Activated T-cell treated with anti-CD3 and anti-CD28 coated beads, Interleukin-2, amount 50 U/mL, for 72 hours (primary cell): ENCODE measurements around the gene AMOTL1. TPM values are rescaled to one million over a fixed set of nuclear protein-coding genes. Genes with fewer than 3 reads are reported as not detected.
A peak's percentile ranks its signal among the peaks of the same experiment; 100 is the strongest.
"Not testable (repeated sequence)": the region's sequence is repeated elsewhere in the genome, so short reads cannot be mapped to it uniquely, and the experiment has no call there.

Experiments used
- ATAC-seq, 2 donors: fragments of 150-1000 bp; cut with Tn5 transposase; replicated peaks in 1 of 2; 2 replicates each; pipeline ENCODE4 v1.10.0; 2021; ENCODE audit warnings: moderate library complexity in 2 of 2, mild to moderate bottlenecking in 1 of 2
- DNase-seq, 2 donors: peaks; one replicate each; pipeline ENCODE4 v3.0.0; 2021 to 2022; ENCODE audit warnings: mixed read lengths in 1 of 2
- H3K27ac Mint-ChIP-seq: one replicate; pipeline ENCODE4 v1.8.0; 2022; ENCODE audit warnings: mild to moderate bottlenecking, moderate library complexity, mixed read lengths
- H3K27me3 Mint-ChIP-seq: one replicate; pipeline ENCODE4 v1.8.0; 2022; ENCODE audit warnings: low read depth, mixed read lengths
- H3K36me3 Mint-ChIP-seq, 2 donors: one replicate each; pipeline ENCODE4 v1.8.0; 2022; ENCODE audit warnings: mixed read lengths in 2 of 2, mild to moderate bottlenecking in 1 of 2; ENCODE audit not compliant: insufficient read depth in 2 of 2
- H3K4me1 Mint-ChIP-seq: one replicate; pipeline ENCODE4 v1.8.0; 2022; ENCODE audit warnings: low read depth, mixed read lengths
- H3K4me3 Mint-ChIP-seq, 2 donors: one replicate each; pipeline ENCODE4 v1.8.0; 2022; ENCODE audit warnings: mild to moderate bottlenecking in 2 of 2, mixed read lengths in 2 of 2, moderate library complexity in 2 of 2
- H3K9me3 Mint-ChIP-seq, 2 donors: one replicate each; pipeline ENCODE4 v1.8.0; 2022; ENCODE audit warnings: mixed read lengths in 2 of 2
- total RNA-seq, 2 donors: library from RNA; stranded (reverse); gene quantifications; one replicate each; pipeline ENCODE4 v1.2.3, GENCODE V29; 2022

Gene AMOTL1
- total RNA-seq, 2 donors from 2014 or later = 0.67 to 2.8 TPM

- ATAC-seq (no peak), DNase-seq (no peak)
- no peaks in the 10 kb centered on the region for H3K27me3 Mint-ChIP-seq
- peaks cover 6% of the 10 kb centered on the region for H3K4me1 Mint-ChIP-seq
- no peaks in the 10 kb centered on the region for H3K36me3 Mint-ChIP-seq
- H3K27ac Mint-ChIP-seq = no peak overlapping the region
- peaks cover 3 to 5% of the 10 kb centered on the region in 2 donors for H3K9me3 Mint-ChIP-seq
- no peak overlapping the region for H3K4me3 Mint-ChIP-seq
Measured at GRCh38 chr11:94883878-94884277, 115.7 kb downstream of the AMOTL1 start.

- Mint-ChIP-seq H3K36me3 (no peaks in the 10 kb centered on the region), H3K27ac (no peak overlapping the region), H3K4me3 (no peak overlapping the region), H3K27me3 (no peaks in the 10 kb centered on the region), H3K4me1 (peaks cover 6% of the 10 kb centered on the region), H3K9me3 (peaks cover 3 to 7% of the 10 kb centered on the region in 2 donors)
- ATAC-seq = no peak
- DNase-seq = no peak
Measured at GRCh38 chr11:94884376-94884775, 116.2 kb downstream of the AMOTL1 start.

GRCh38 chr11:94885133-94885532, 117.0 kb downstream of the AMOTL1 start:
- H3K4me1 Mint-ChIP-seq = peaks cover 3% of the 10 kb centered on the region
- ATAC-seq (no peak), DNase-seq (no peak)
- no peaks in the 10 kb centered on the region for H3K36me3 Mint-ChIP-seq
- H3K9me3 Mint-ChIP-seq = peaks cover 3 to 7% of the 10 kb centered on the region in 2 donors
- no peaks in the 10 kb centered on the region for H3K27me3 Mint-ChIP-seq
- no peak overlapping the region for H3K4me3 Mint-ChIP-seq
- H3K27ac Mint-ChIP-seq = no peak overlapping the region

GRCh38 chr11:94885581-94885980, 117.4 kb downstream of the AMOTL1 start:
- no peaks in the 10 kb centered on the region for H3K4me1 Mint-ChIP-seq
- H3K27me3 Mint-ChIP-seq = no peaks in the 10 kb centered on the region
- no peak overlapping the region for H3K27ac Mint-ChIP-seq
- ATAC-seq = no peak
- H3K4me3 Mint-ChIP-seq = no peak overlapping the region
- no peak for DNase-seq
- H3K9me3 Mint-ChIP-seq = peaks cover 3 to 7% of the 10 kb centered on the region in 2 donors
- H3K36me3 Mint-ChIP-seq = no peaks in the 10 kb centered on the region

- ATAC-seq (no peak), DNase-seq (no peak)
- Mint-ChIP-seq H3K4me1 (no peaks in the 10 kb centered on the region), H3K9me3 (peaks cover 8 to 15% of the 10 kb centered on the region in 2 donors), H3K36me3 (peaks cover 0 to 5% of the 10 kb centered on the region in 2 donors), H3K4me3 (no peak overlapping the region), H3K27me3 (no peaks in the 10 kb centered on the region), H3K27ac (no peak overlapping the region)
Measured at GRCh38 chr11:94888204-94888603, 120.0 kb downstream of the AMOTL1 start.

GRCh38 chr11:94895451-94895850, 127.3 kb downstream of the AMOTL1 start:
- ATAC-seq (no peak), DNase-seq (no peak)
- Mint-ChIP-seq H3K4me3 (no peak overlapping the region), H3K9me3 (peaks cover 5 to 8% of the 10 kb centered on the region in 2 donors), H3K36me3 (peaks cover 0 to 5% of the 10 kb centered on the region in 2 donors), H3K27me3 (no peaks in the 10 kb centered on the region), H3K27ac (no peak overlapping the region), H3K4me1 (no peaks in the 10 kb centered on the region)

GRCh38 chr11:94895971-94896370, 127.8 kb downstream of the AMOTL1 start:
- H3K27ac Mint-ChIP-seq = no peak overlapping the region
- H3K27me3 Mint-ChIP-seq = no peaks in the 10 kb centered on the region
- H3K4me1 Mint-ChIP-seq = no peaks in the 10 kb centered on the region
- H3K9me3 Mint-ChIP-seq = peaks cover 5 to 8% of the 10 kb centered on the region in 2 donors
- peaks cover 0 to 5% of the 10 kb centered on the region in 2 donors for H3K36me3 Mint-ChIP-seq
- DNase-seq = no peak
- ATAC-seq = no peak
- no peak overlapping the region for H3K4me3 Mint-ChIP-seq

- peak; percentile 36 to 40 for DNase-seq
- Mint-ChIP-seq H3K27me3 (no peaks in the 10 kb centered on the region), H3K9me3 (peaks cover 2 to 4% of the 10 kb centered on the region in 2 donors)
Measured at GRCh38 chr11:94897330-94897768, 129.2 kb downstream of the AMOTL1 start.

GRCh38 chr11:94907226-94907625, 139.1 kb downstream of the AMOTL1 start:
- no peak for DNase-seq
- H3K27me3 Mint-ChIP-seq = no peaks in the 10 kb centered on the region
- H3K27ac Mint-ChIP-seq = no peak overlapping the region
- H3K9me3 Mint-ChIP-seq = no peaks in the 10 kb centered on the region
- H3K36me3 Mint-ChIP-seq = peaks cover 0 to 3% of the 10 kb centered on the region in 2 donors
- no peak for ATAC-seq
- no peak overlapping the region for H3K4me3 Mint-ChIP-seq
- H3K4me1 Mint-ChIP-seq = no peaks in the 10 kb centered on the region

More at GRCh38 chr11:94897330-94897768, 129.2 kb downstream of the AMOTL1 start:
- no peak overlapping the region for H3K4me3 Mint-ChIP-seq
- H3K36me3 Mint-ChIP-seq = no peaks in the 10 kb centered on the region
- no peaks in the 10 kb centered on the region for H3K4me1 Mint-ChIP-seq
- ATAC-seq = no peak
- H3K27ac Mint-ChIP-seq = no peak overlapping the region

GRCh38 chr11:94909371-94909820, 141.2 kb downstream of the AMOTL1 start:
- H3K27me3 Mint-ChIP-seq = no peaks in the 10 kb centered on the region
- ATAC-seq = no peak
- no peaks in the 10 kb centered on the region for H3K9me3 Mint-ChIP-seq
- no peak overlapping the region for H3K4me3 Mint-ChIP-seq
- H3K36me3 Mint-ChIP-seq = peaks cover 0 to 3% of the 10 kb centered on the region in 2 donors
- no peak for DNase-seq
- no peak overlapping the region for H3K27ac Mint-ChIP-seq
- no peaks in the 10 kb centered on the region for H3K4me1 Mint-ChIP-seq

GRCh38 chr11:94910270-94910669, 142.1 kb downstream of the AMOTL1 start:
- ATAC-seq = no peak
- H3K9me3 Mint-ChIP-seq = no peaks in the 10 kb centered on the region
- no peaks in the 10 kb centered on the region for H3K27me3 Mint-ChIP-seq
- no peak overlapping the region for H3K4me3 Mint-ChIP-seq
- H3K27ac Mint-ChIP-seq = no peak overlapping the region
- no peaks in the 10 kb centered on the region for H3K4me1 Mint-ChIP-seq
- H3K36me3 Mint-ChIP-seq = peaks cover 0 to 3% of the 10 kb centered on the region in 2 donors
- DNase-seq = no peak

GRCh38 chr11:94910779-94911178, 142.6 kb downstream of the AMOTL1 start:
- no peaks in the 10 kb centered on the region for H3K4me1 Mint-ChIP-seq
- H3K27ac Mint-ChIP-seq = no peak overlapping the region
- H3K9me3 Mint-ChIP-seq = no peaks in the 10 kb centered on the region
- no peaks in the 10 kb centered on the region for H3K27me3 Mint-ChIP-seq
- peaks cover 0 to under 1% of the 10 kb centered on the region in 2 donors for H3K36me3 Mint-ChIP-seq
- DNase-seq (no peak), ATAC-seq (no peak)
- H3K4me3 Mint-ChIP-seq = no peak overlapping the region

GRCh38 chr11:94912806-94913205, 144.7 kb downstream of the AMOTL1 start:
- H3K4me1 Mint-ChIP-seq = no peaks in the 10 kb centered on the region
- no peak for ATAC-seq
- no peak for DNase-seq
- H3K36me3 Mint-ChIP-seq = no peaks in the 10 kb centered on the region
- no peak overlapping the region for H3K4me3 Mint-ChIP-seq
- H3K27me3 Mint-ChIP-seq = no peaks in the 10 kb centered on the region
- no peaks in the 10 kb centered on the region for H3K9me3 Mint-ChIP-seq
- no peak overlapping the region for H3K27ac Mint-ChIP-seq

- H3K9me3 Mint-ChIP-seq, H3K4me3 Mint-ChIP-seq, ATAC-seq, H3K27me3 Mint-ChIP-seq, H3K36me3 Mint-ChIP-seq, H3K4me1 Mint-ChIP-seq, H3K27ac Mint-ChIP-seq, DNase-seq: not testable (repeated sequence)
Measured at GRCh38 chr11:94913718-94914394, 145.7 kb downstream of the AMOTL1 start.
